Neural cell (in vitro differentiated cells): ENCODE results near the gene MPHOSPH8. TPM values are rescaled to one million over a fixed set of nuclear protein-coding genes. Genes with fewer than 3 reads are reported as not detected.

Experiments used
- H2AFZ ChIP-seq: fragments of 200-600, 300-800 bp; sonication (generic), shearing (Covaris generic); 2 replicates; pipeline ENCODE4 v1.6.0; 2014; ENCODE audit warnings: low read depth, mild to moderate bottlenecking, antibody characterized with exemption, low read length, moderate library complexity
- H3F3A ChIP-seq: fragments of 200-600 bp; shearing (Covaris generic); 2 replicates; pipeline ENCODE4 v1.6.1; 2016; ENCODE audit warnings: mild to moderate bottlenecking, moderate library complexity, mixed read lengths, antibody characterized with exemption, low read length; ENCODE audit not compliant: insufficient read depth, poor library complexity, severe bottlenecking
- H3K27ac ChIP-seq: fragments of 200-600, 300-800 bp; sonication (generic), shearing (Covaris generic); 2 replicates; pipeline ENCODE4 v1.5.1; 2014; ENCODE audit warnings: mild to moderate bottlenecking, low read length, moderate library complexity
- H3K27me3 ChIP-seq: fragments of 300-800, 200-600 bp; sonication (generic), shearing (Covaris generic); 2 replicates; pipeline ENCODE4 v1.6.0; 2014; ENCODE audit warnings: mild to moderate bottlenecking, low read depth, low read length, moderate library complexity; ENCODE audit not compliant: insufficient read depth
- H3K36me3 ChIP-seq: fragments of 300-800, 200-600 bp; sonication (generic), shearing (Covaris generic); 2 replicates; pipeline ENCODE4 v1.5.1; 2014; ENCODE audit warnings: mild to moderate bottlenecking, antibody characterized with exemption, low read length, moderate library complexity; ENCODE audit not compliant: insufficient read depth
- H3K4me2 ChIP-seq: fragments of 300-800, 200-600 bp; sonication (generic), shearing (Covaris generic); 2 replicates; pipeline ENCODE4 v1.6.0; 2014; ENCODE audit warnings: mild to moderate bottlenecking, low read length
- H3K4me3 ChIP-seq: fragments of 300-800, 200-600 bp; sonication (generic), shearing (Covaris generic); 2 replicates; pipeline ENCODE4 v1.5.1; 2014; ENCODE audit warnings: mild to moderate bottlenecking, low read length, moderate library complexity
- H3K79me2 ChIP-seq: fragments of 200-600 bp; shearing (Covaris generic); replicated peaks from 2 replicates; pipeline ENCODE4 v1.6.0; 2014; ENCODE audit warnings: mild to moderate bottlenecking, low read length, moderate library complexity; ENCODE audit not compliant: insufficient read depth
- H3K9ac ChIP-seq: fragments of 300-800, 200-600 bp; sonication (generic), shearing (Covaris generic); 2 replicates; pipeline ENCODE4 v1.6.1; 2016; ENCODE audit warnings: mild to moderate bottlenecking, low read length, mixed read lengths
- H3K9me2 ChIP-seq: fragments of 200-600 bp; shearing (Covaris generic); 2 replicates; pipeline ENCODE4 v1.6.1; 2016; ENCODE audit warnings: mild to moderate bottlenecking, low read length, mixed read lengths; ENCODE audit not compliant: insufficient read depth
- H3K9me3 ChIP-seq: fragments of 200-600, 300-800 bp; sonication (generic), shearing (Covaris generic); 2 replicates; pipeline ENCODE4 v1.6.1; 2016; ENCODE audit warnings: mild to moderate bottlenecking, mixed run types, low read length, moderate library complexity, mixed read lengths
- H4K20me1 ChIP-seq: fragments of 200-600 bp; shearing (Covaris generic); 2 replicates; pipeline ENCODE4 v1.6.1; 2016; ENCODE audit warnings: mild to moderate bottlenecking, mixed run types; ENCODE audit not compliant: insufficient read depth
- EP300 ChIP-seq: fragments of 450-650 bp; conservative IDR thresholded peaks from 2 replicates; pipeline ENCODE4 v1.6.1; 2014; ENCODE audit warnings: antibody characterized with exemption, mild to moderate bottlenecking, moderate library complexity; ENCODE audit not compliant: poor library complexity, severe bottlenecking
- EZH2 ChIP-seq: fragments of 200-600, 300-800 bp; shearing (Covaris generic), sonication (generic); IDR thresholded peaks from 2 replicates; pipeline ENCODE4 v1.6.1; 2014; ENCODE audit warnings: antibody characterized with exemption, low read length, borderline replicate concordance, mild to moderate bottlenecking; ENCODE audit not compliant: insufficient read depth, poor library complexity, severe bottlenecking
- MXI1 ChIP-seq: fragments of 450-650 bp; conservative IDR thresholded peaks from 2 replicates; pipeline ENCODE4 v1.6.1; 2014; ENCODE audit warnings: antibody characterized with exemption, mild to moderate bottlenecking; ENCODE audit not compliant: poor library complexity, severe bottlenecking
- POLR2AphosphoS5 ChIP-seq: IDR thresholded peaks from 2 replicates; pipeline ENCODE4 v1.6.1; 2012
- RAD21 ChIP-seq: fragments of 450-650 bp; conservative IDR thresholded peaks from 2 replicates; pipeline ENCODE4 v1.6.1; 2014; ENCODE audit warnings: antibody characterized with exemption, mild to moderate bottlenecking, moderate library complexity
- REST ChIP-seq: IDR thresholded peaks from 2 replicates; pipeline ENCODE4 v1.6.1; 2012; ENCODE audit warnings: borderline replicate concordance
- SMC3 ChIP-seq: fragments of 450-650 bp; conservative IDR thresholded peaks from 2 replicates; pipeline ENCODE4 v1.6.1; 2014; ENCODE audit warnings: antibody characterized with exemption, mild to moderate bottlenecking, moderate library complexity; ENCODE audit not compliant: poor library complexity
- TAF1 ChIP-seq: IDR thresholded peaks from 2 replicates; pipeline ENCODE4 v1.6.1; 2012; ENCODE audit warnings: low read depth
- polyA plus RNA-seq: library from polyadenylated mRNA; depleted of rRNA; stranded (reverse); fragments of >200 nt; gene quantifications from 2 replicates; pipeline ENCODE4 v1.2.3, GENCODE V29; 2014
- TF ChIP-seq, protein P1 (sequence below): fragments of 450-650 bp; IDR thresholded peaks from 2 replicates; pipeline ENCODE4 v1.5.1; 2014; ENCODE audit warnings: antibody characterized with exemption, mild to moderate bottlenecking, moderate library complexity; ENCODE audit not compliant: poor library complexity, severe bottlenecking

Gene MPHOSPH8
- polyA plus RNA-seq, 1 donor from 2014 or later = 35.0 TPM

DNA sequence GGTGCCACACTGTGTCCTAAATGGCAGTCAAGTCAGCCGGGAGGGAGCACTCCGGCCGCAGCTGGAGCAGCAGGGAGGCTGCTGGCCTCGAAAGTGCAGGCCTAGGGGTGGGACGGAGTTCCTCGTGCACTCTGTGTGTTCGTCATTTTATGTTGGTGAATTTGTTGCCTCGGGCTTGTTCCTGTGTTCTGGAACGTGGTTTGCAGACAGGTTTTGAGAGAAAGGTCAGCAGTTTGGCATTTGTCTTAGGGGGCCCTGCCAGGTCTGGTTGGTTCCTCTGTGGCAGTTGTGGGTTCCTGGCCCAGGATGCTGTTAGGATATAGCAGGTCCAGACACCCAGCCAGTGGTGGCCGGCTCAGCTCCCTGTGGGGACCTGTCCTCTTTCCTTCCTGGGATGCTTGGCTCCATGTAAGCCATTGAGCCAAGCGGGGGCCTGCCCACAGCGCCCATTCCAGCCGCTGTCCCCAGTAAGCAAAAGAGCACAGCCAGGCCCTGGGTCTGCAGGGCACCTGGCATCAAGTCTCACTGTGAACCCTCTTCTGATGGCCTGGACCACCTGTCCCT lies 30.0 kb downstream of the MPHOSPH8 start:
- Histone ChIP-seq H3K4me2 (no peak overlapping the region), H3K36me3 (peaks cover 11% of the 10 kb centered on the region), H2AFZ (no peak overlapping the region), H3K27ac (no peak overlapping the region), H3K27me3 (no peaks in the 10 kb centered on the region), H3F3A (no peaks in the 10 kb centered on the region), H3K9me2 (no peaks in the 10 kb centered on the region), H3K9me3 (no peaks in the 10 kb centered on the region), H3K4me3 (no peak overlapping the region), H3K9ac (no peak overlapping the region), H4K20me1 (no peaks in the 10 kb centered on the region), H3K79me2 (no peaks in the 10 kb centered on the region)
- TF ChIP-seq POLR2AphosphoS5 (no peak), RAD21 (no peak), EZH2 (no peak), TAF1 (no peak), EP300 (no peak), REST (no peak), SMC3 (no peak), MXI1 (no peak)
- TF ChIP-seq, protein P1, sequence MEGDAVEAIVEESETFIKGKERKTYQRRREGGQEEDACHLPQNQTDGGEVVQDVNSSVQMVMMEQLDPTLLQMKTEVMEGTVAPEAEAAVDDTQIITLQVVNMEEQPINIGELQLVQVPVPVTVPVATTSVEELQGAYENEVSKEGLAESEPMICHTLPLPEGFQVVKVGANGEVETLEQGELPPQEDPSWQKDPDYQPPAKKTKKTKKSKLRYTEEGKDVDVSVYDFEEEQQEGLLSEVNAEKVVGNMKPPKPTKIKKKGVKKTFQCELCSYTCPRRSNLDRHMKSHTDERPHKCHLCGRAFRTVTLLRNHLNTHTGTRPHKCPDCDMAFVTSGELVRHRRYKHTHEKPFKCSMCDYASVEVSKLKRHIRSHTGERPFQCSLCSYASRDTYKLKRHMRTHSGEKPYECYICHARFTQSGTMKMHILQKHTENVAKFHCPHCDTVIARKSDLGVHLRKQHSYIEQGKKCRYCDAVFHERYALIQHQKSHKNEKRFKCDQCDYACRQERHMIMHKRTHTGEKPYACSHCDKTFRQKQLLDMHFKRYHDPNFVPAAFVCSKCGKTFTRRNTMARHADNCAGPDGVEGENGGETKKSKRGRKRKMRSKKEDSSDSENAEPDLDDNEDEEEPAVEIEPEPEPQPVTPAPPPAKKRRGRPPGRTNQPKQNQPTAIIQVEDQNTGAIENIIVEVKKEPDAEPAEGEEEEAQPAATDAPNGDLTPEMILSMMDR = no peak

DNA sequence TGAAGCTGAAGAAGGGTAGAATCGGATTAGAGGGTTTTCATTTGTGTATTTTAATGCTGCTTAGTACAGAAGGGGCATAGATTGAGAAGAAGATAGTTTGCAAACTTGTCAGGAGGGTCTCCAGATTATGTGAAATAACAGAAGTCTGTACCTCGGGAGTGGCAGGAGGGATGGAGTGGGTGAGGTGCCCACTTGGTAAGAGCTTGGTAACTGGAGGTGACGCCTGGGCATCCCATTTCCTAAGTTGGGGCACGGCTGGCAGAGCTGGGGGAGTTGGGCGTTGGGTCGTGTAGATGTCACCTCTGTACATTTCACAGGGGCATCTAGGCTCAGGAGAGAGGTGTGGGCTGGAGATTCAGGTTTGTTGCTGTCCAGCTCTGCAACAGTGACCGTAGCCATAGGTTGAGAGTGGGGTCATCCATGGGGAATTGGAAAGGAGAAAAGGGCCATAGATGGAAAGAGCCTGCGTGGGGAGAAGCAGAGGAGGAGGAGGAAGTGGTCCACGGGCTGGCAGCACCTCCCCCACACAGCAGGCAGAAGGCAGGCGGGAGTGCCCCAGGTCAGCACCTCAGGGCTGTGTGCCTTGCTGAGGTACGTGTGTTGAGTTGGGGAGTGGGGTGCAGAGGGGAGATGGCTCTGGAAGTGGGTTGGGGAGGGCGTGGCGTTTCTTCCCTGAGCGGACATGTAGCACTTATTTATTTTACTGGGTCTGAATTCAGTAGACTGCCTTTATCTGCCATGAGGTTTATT lies 31.2 kb downstream of the MPHOSPH8 start:
- H3K4me3 ChIP-seq = no peak overlapping the region
- H3K27ac ChIP-seq = no peak overlapping the region
- no peaks in the 10 kb centered on the region for H3K79me2 ChIP-seq
- no peaks in the 10 kb centered on the region for H3K9me3 ChIP-seq
- no peaks in the 10 kb centered on the region for H3K27me3 ChIP-seq
- no peaks in the 10 kb centered on the region for H4K20me1 ChIP-seq
- no peak overlapping the region for H2AFZ ChIP-seq
- H3K4me2 ChIP-seq = no peak overlapping the region
- TF ChIP-seq RAD21 = no peak
- H3K36me3 ChIP-seq = peaks cover 8% of the 10 kb centered on the region
- H3K9ac ChIP-seq = no peak overlapping the region
- H3K9me2 ChIP-seq = no peaks in the 10 kb centered on the region
- no peaks in the 10 kb centered on the region for H3F3A ChIP-seq
